ENCODE data around the gene FGB. TPM values are rescaled to one million over a fixed set of nuclear protein-coding genes. Genes with fewer than 3 reads are reported as not detected.

The FGB gene
- total and polyA plus RNA-seq, 2 of the 13 experiments (the other 11 are each of a cell fraction or from before 2014, with no cell fraction given), result 226 to 784 TPM

- TF ChIP-seq, protein P1, sequence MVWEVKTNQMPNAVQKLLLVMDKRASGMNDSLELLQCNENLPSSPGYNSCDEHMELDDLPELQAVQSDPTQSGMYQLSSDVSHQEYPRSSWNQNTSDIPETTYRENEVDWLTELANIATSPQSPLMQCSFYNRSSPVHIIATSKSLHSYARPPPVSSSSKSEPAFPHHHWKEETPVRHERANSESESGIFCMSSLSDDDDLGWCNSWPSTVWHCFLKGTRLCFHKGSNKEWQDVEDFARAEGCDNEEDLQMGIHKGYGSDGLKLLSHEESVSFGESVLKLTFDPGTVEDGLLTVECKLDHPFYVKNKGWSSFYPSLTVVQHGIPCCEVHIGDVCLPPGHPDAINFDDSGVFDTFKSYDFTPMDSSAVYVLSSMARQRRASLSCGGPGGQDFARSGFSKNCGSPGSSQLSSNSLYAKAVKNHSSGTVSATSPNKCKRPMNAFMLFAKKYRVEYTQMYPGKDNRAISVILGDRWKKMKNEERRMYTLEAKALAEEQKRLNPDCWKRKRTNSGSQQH (CRISPR knock-in tag; IDR thresholded peaks at IDR 0.05; ENCODE audit: low read depth), result no peak
- no peak for TF ChIP-seq ZSCAN30 (CRISPR knock-in tag; IDR thresholded peaks at IDR 0.05)
- TF ChIP-seq RERE (CRISPR knock-in tag; IDR thresholded peaks at IDR 0.05; ENCODE audit: low read depth), result peak; percentile 100
- TF ChIP-seq ZMYM3 (CRISPR knock-in tag; IDR thresholded peaks at IDR 0.05), result no peak; the same call in 1 of the 2 replicates
- no peak for TF ChIP-seq AKNA (CRISPR knock-in tag; IDR thresholded peaks at IDR 0.05; ENCODE audit: borderline replicate concordance)
- no peak for TF ChIP-seq ZNF577 (CRISPR knock-in tag; IDR thresholded peaks at IDR 0.05; ENCODE audit: borderline replicate concordance, low read depth)
- peak; percentile 80 for TF ChIP-seq ARNTL (CRISPR knock-in tag; IDR thresholded peaks at IDR 0.05)
- TF ChIP-seq SRY (CRISPR knock-in tag; IDR thresholded peaks at IDR 0.05), result no peak
- TF ChIP-seq ZFP37 (CRISPR knock-in tag; IDR thresholded peaks at IDR 0.05; ENCODE audit: borderline replicate concordance), result no peak
- TF ChIP-seq ZGPAT (CRISPR knock-in tag; IDR thresholded peaks at IDR 0.05), result peak; percentile 100
- TF ChIP-seq ZNF674 (CRISPR knock-in tag; IDR thresholded peaks at IDR 0.05; ENCODE audit: low read depth), result no peak
- TF ChIP-seq, protein P2, sequence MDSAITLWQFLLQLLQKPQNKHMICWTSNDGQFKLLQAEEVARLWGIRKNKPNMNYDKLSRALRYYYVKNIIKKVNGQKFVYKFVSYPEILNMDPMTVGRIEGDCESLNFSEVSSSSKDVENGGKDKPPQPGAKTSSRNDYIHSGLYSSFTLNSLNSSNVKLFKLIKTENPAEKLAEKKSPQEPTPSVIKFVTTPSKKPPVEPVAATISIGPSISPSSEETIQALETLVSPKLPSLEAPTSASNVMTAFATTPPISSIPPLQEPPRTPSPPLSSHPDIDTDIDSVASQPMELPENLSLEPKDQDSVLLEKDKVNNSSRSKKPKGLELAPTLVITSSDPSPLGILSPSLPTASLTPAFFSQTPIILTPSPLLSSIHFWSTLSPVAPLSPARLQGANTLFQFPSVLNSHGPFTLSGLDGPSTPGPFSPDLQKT (CRISPR knock-in tag; IDR thresholded peaks at IDR 0.05; ENCODE audit: borderline replicate concordance), result no peak
- TF ChIP-seq NFYB (CRISPR knock-in tag; IDR thresholded peaks at IDR 0.05), result no peak
Measured at GRCh38 chr4:154617820-154618317, 55.1 kb downstream of the FGB start (continued).
